Measurements from ENCODE around the gene HTR2C. TPM values are rescaled to one million over a fixed set of nuclear protein-coding genes. Genes with fewer than 3 reads are reported as not detected.
"Not testable (repeated sequence)": the region's sequence is repeated elsewhere in the genome, so short reads cannot be mapped to it uniquely, and the experiment has no call there.

The HTR2C gene
- not detected in 2 replicates for total RNA-seq (2014; rRNA removed; shearing (Covaris generic))

GRCh38 chrX:114583646-114584374 is at the start of gene HTR2C:
TSS of gene HTR2C (plus strand) at chrX:114584086. CDS start at chrX:114726937, 142,851 bp downstream.
- no peak for DNase-seq (ENCODE audit: low spot score)

DNA sequence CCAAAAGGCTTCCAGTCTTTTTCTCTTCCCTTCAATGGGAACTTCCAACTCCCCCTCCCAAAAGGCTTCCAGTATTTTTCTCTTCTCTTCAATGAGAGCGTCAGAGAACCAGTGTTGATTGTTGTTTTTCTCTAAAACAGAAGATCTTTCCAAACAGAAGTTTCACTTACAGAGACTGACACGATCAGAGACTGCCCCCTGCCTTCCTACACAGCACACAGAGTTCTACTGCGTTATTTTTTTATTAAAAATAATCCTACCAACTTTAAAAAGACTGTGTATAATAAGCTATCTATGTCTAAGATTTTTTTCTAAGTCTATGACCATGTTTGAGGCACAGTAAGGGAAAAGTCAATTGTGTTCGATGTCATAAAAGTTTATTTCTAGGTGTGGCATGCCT is 3.5 kb upstream of the HTR2C start:
- DNase-seq (ENCODE audit: low spot score), result no peak

GRCh38 chrX:114581528-114582263 is 2.2 kb upstream of the HTR2C start:
- DNase-seq (ENCODE audit: low spot score), result no peak

DNA sequence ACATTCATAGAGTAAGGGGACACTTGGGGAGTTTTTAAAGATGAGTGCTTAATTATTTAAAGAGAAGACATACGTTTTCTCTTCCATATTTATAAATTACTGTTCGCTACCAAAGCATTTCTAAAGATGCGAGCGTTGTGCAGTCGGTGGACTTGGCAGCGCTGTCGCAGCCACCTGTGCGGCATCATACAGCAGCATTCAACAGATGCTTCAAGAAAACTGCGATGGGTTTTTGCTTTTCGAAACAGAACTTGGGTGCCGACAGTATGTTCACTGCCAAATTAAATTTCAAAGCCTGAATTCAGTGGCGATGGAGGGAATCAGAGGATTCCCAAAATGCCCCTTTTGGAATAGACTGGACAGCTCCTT is 1.6 kb upstream of the HTR2C start:
- DNase-seq (ENCODE audit: low spot score), result no peak

DNA sequence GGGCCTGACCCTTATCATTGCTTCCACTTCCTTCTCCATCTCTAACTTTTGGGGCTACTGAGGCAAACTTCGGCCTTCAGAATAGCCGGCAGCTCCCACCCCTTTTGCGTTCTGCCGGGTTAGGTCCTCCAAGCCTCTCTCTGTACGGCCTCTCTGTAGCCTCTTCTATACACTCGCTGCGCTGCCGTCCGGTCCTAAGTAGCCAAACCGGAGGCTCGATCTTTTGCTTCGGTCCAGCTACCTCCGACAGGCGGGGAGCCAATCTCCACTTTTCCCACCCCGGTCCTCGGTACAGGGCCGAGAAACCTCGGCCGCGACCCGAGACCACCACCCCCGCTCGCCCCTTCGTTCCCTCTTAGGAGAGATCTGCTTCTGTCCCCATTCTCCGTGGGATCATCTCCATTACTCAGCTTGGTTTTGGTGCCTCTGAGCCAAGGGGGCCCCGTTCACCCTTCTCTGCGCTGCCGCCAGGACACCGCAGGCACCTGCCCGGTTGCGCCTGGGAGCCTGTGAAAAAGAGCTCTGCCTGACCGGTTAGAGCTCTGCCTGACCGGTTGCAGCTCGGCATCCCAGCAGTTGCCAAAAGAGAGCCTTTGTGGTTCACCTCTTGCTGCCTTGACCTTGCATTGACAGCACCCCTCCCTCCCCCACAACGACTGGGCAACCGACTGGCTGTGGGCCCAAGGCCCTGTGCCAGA is 1.0 kb upstream of the HTR2C start:
- no peak for DNase-seq (ENCODE audit: low spot score)

DNA sequence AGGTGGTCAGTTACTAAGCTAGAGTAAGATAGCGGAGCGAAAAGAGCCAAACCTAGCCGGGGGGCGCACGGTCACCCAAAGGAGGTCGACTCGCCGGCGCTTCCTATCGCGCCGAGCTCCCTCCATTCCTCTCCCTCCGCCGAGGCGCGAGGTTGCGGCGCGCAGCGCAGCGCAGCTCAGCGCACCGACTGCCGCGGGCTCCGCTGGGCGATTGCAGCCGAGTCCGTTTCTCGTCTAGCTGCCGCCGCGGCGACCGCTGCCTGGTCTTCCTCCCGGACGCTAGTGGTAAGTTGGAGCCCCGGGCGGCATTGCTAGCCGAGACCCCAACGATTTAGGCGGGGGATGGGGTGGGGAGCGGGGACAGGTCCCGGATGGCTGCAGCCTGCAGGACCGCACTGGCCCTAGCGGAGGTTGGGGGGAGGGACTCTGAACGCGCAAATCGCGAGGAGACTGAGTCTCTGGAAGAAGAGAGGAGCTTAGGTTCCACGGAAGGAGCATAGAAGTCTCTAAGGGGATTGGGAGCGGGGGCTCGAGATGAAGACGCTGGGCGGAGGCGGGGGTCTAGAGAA is 573 bp downstream of the HTR2C start:
- DNase-seq (ENCODE audit: low spot score), result no peak

GRCh38 chrX:114584983-114585842 is 1.3 kb downstream of the HTR2C start:
- DNase-seq (ENCODE audit: low spot score), result no peak

GRCh38 chrX:114591121-114591520 is 7.2 kb downstream of the HTR2C start:
- DNase-seq (ENCODE audit: low spot score), result no peak

DNA sequence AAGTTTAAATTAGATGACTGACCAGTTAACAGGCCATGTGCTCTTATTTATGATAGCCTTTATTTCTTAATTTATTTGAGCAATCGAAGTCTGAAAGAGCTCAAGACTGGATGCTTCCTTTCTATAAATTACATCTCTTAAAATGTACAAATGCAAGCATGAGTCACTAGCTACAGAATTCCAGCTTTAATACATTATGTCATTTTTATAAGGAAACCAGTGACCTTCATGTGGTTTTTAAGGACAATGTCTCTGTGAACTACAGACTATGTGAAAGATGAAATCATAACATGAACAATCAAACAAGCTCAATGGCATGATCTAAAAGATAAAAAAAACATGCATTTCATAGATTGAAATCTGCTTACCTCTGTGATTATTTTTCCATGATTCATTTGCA is 15.4 kb downstream of the HTR2C start:
- no peak for DNase-seq (ENCODE audit: low spot score)

GRCh38 chrX:114599911-114600310 is 16.0 kb downstream of the HTR2C start:
- no peak for DNase-seq (ENCODE audit: low spot score)

GRCh38 chrX:114606619-114607018 is 22.7 kb downstream of the HTR2C start:
- DNase-seq (ENCODE audit: low spot score), result not testable (repeated sequence)

DNA sequence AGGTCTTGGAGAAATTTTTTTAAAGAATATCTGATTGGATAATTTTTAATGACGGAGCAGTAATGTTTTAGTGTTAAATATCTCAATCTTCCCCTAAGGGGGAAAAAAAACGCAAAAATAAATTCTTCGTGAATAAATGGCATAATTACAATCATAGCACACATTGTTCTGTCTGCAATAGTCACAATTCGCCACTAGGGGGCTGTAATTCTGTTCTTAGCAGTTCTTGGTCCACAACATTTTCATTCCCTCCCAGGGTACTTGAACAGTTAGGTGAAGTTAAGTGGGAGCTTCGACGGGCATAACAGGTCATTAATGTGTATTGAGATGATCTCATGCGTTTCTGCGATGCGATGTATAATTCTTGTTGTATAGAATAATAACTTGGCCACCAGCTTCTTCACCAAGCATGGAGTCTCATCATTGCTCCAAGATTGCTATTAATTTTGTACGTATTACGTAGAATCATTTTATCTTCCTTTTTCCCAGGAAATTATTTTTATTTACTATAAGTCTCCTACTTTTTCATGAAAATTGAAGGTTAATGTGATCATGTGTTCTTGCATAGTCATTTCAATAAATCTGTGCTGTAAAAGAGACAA is 27.2 kb downstream of the HTR2C start:
- peak; percentile 9 for DNase-seq (ENCODE audit: low spot score)

- DNase-seq (ENCODE audit: low spot score), result no peak
Measured at GRCh38 chrX:114615765-114616164, 31.9 kb downstream of the HTR2C start.

GRCh38 chrX:114619874-114620273 is 36.0 kb downstream of the HTR2C start:
- DNase-seq (ENCODE audit: low spot score), result no peak

DNA sequence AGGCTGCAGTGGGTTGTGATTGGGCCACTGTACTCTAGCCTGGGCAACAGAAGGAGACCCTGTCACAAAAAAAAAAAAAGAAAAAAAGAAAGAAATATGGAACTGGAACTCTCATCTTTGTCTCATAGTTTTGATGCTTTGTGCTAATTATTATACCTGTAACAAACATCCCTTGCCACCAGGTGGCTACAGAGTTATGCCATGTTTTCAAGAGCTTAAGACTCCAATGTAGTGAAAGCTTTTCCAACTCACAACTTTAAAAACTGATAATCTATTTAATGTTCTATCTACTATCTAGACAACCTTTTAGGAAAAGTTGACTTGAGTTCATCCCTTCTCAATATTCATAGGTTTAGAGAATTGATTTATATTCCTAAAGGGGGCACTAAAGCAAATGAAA is 42.4 kb downstream of the HTR2C start:
- DNase-seq (ENCODE audit: low spot score), result peak; percentile 5

GRCh38 chrX:114635986-114636385 is 52.1 kb downstream of the HTR2C start:
- DNase-seq (ENCODE audit: low spot score), result no peak

DNA sequence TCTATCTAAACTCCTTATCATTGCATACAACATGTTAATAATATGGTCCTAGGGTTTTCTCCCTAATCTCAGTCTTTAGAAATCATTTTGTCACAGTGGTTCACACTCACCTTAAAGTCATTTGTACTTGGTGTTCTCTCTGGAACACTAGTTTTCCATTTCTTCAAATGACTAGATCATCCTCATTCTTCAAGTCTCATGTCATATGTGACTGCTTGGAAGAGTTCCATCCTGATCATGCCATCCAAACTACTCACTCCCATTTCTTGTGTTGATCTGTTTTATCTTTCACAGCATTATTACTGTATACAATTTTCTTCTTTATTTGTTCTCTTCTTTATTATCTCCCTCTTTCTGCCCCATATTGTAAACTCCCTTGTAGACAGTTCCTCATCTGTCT is 66.5 kb downstream of the HTR2C start:
- DNase-seq (ENCODE audit: low spot score), result no peak

GRCh38 chrX:114675365-114675764 is 91.5 kb downstream of the HTR2C start:
- DNase-seq (ENCODE audit: low spot score), result no peak

DNA sequence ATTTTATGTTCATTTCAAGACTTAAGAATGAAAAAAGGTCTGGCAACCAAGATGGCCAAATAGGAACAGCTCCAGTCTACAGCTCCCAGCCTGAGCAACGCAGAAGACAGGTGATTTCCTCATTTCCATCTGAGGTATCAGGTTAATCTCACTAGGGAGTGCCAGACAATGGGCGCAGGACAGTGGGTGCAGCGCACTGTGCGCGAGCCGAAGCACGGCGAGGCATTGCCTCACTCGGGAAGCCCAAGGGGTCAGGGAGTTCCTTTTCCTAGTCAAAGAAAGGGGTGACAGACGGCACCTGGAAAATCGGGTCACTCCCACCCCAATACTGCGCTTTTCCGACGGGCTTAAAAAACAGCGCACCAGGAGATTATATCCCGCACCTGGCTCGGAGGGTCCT is 116.6 kb downstream of the HTR2C start:
- DNase-seq (ENCODE audit: low spot score), result not testable (repeated sequence)

DNA sequence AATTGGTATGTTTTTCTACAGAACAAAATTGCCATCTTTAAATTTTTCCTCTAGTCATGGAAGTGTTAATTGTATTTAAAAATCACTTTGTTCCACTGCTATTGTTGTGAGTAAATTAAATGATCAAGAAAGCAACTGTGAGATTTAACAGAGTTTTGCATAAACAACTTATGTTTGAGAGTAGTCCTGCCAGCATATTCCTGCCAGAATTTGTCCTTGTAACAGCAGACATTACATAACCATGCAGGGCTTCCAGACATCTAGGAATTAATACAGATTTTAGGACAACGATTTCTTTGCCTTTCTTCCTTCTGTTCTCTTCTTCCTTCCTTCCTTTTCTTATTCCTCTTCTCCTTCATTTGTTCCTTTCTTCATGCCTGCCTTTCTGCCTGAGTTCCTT is 125.5 kb downstream of the HTR2C start:
- DNase-seq (ENCODE audit: low spot score), result no peak

- DNase-seq (ENCODE audit: low spot score), result no peak
Measured at GRCh38 chrX:114710571-114710970, 126.7 kb downstream of the HTR2C start.

Measured in H4 (cell line).